Spleen (tissue), 11 donors: ENCODE data around the gene ARHGAP22. TPM values are rescaled to one million over a fixed set of nuclear protein-coding genes. Genes with fewer than 3 reads are reported as not detected.

Source experiments
- DNase-seq: peaks from one replicate; pipeline ENCODE4 v3.0.0-alpha.2; 2020
- H3K27ac ChIP-seq, 8 donors: fragments of 200-600 bp; sonication (generic) in 7 of 8; 1 replicate in 4 of 8; 2 replicates in 4 of 8; pipeline versions ENCODE4 v1.5.0 to v1.8.0; 2016 to 2021; ENCODE audit warnings: inconsistent platforms in 4 of 8, mild to moderate bottlenecking in 4 of 8, moderate library complexity in 1 of 8
- H3K27me3 ChIP-seq, 7 donors: fragments of 200-600 bp; sonication (generic) in 6 of 7; replicated peaks in 1 of 7; 1 replicate in 4 of 7; 2 replicates in 3 of 7; pipeline versions ENCODE4 v1.5.0 to v1.8.0; 2016 to 2021; ENCODE audit warnings: inconsistent platforms in 3 of 7, mild to moderate bottlenecking in 1 of 7
- H3K36me3 ChIP-seq, 6 donors: fragments of 200-600 bp; sonication (generic) in 5 of 6; 1 replicate in 4 of 6; 2 replicates in 2 of 6; pipeline versions ENCODE4 v1.5.0 to v1.8.0; 2016 to 2021; ENCODE audit warnings: inconsistent platforms in 2 of 6
- H3K4me1 ChIP-seq, 6 donors: fragments of 200-600 bp; sonication (generic) in 5 of 6; 1 replicate in 3 of 6; 2 replicates in 3 of 6; pipeline versions ENCODE4 v1.5.0 to v1.8.0; 2016 to 2021; ENCODE audit warnings: inconsistent platforms in 3 of 6
- H3K4me3 ChIP-seq, 8 donors: fragments of 200-600 bp; sonication (generic) in 7 of 8; 1 replicate in 4 of 8; 2 replicates in 4 of 8; pipeline versions ENCODE4 v1.5.0 to v1.8.0; 2016 to 2021; ENCODE audit warnings: inconsistent platforms in 4 of 8, mild to moderate bottlenecking in 4 of 8, moderate library complexity in 2 of 8
- H3K9me3 ChIP-seq, 8 donors: fragments of 200-600 bp; sonication (generic) in 7 of 8; 1 replicate in 4 of 8; 2 replicates in 4 of 8; pipeline versions ENCODE4 v1.5.0 to v1.8.0; 2016 to 2021; ENCODE audit warnings: inconsistent platforms in 4 of 8
- POLR2A ChIP-seq, 3 donors: fragments of 450-650 bp; IDR thresholded peaks; one replicate each; pipeline ENCODE4 v1.5.1; 2017; ENCODE audit warnings: antibody characterized with exemption in 3 of 3, mild to moderate bottlenecking in 1 of 3
- POLR2AphosphoS5 ChIP-seq, 3 donors: sonication (generic); formaldehyde crosslinking; IDR thresholded peaks; one replicate each; pipeline ENCODE4 v1.5.1; 2017; ENCODE audit warnings: antibody characterized with exemption in 3 of 3
- WGBS, 5 donors: extraction: QIAGEN DNeasy Blood & Tissue Kit in 3 of 5; methylation state at CpG; one replicate each; pipeline versions ENCODE4 v1.1.5 to v1.1.7; 2013 to 2018; 5-methylcytosine and 5-hydroxymethylcytosine counted together
- intact Hi-C: fragments of 100-400 bp; cut with DNase I; formaldehyde crosslinking; loops from one replicate; pipeline ENCODE4 v1.15.0; 2023; ENCODE audit warnings: low total_unique reads
- polyA plus RNA-seq, 3 donors: library from polyadenylated mRNA; stranded (reverse); fragments of 200-250 nt; gene quantifications; one replicate each; pipeline ENCODE4 v1.2.1, GENCODE V29; 2013
- total RNA-seq, 7 donors: library from RNA; depleted of rRNA in 3 of 7; stranded (reverse); fragments of >200 nt in 3 of 7; fragmentation: NEBNext Ultra II Directional in 4 of 7; extraction: Animal tissue kit (Norgen Biotek cat#: 25700) in 4 of 7; gene quantifications; one replicate each; pipeline versions ENCODE4 v1.1.0 to v1.2.1, GENCODE V29; 2016 to 2021
- TF ChIP-seq, protein P1 (sequence below), 11 experiments: fragments of 200-600 bp in 7 of 11; fragments of 450-650 bp in 4 of 11; sonication (generic) in 4 of 11; IDR thresholded peaks in 8 of 11; conservative IDR thresholded peaks in 3 of 11; 1 replicate in 7 of 11; 2 replicates in 4 of 11; pipeline versions ENCODE4 v1.4.0 to v1.8.0; 2016 to 2021; ENCODE audit warnings: antibody characterized with exemption in 11 of 11, inconsistent platforms in 4 of 11, mild to moderate bottlenecking in 1 of 11
- donor health status: healthy with polysubstance abuse.
- donor health status: DM: no; HTN: no; CAD: no; lungs with moderate emphysema.
- donor health status: DM: no; HTN: no; CAD: no.
- donor health status: Bipolar disorder and iron deficiency.
- donor health status: healthy.
- donor health status: DM: no; HTN: no; CAD: no.
- donor health status: DM: yes; HTN: yes; CAD: no.

The ARHGAP22 gene
- total and polyA plus RNA-seq, 10 donors: 0.56 to 7.5 (median 3.2) TPM

DNA sequence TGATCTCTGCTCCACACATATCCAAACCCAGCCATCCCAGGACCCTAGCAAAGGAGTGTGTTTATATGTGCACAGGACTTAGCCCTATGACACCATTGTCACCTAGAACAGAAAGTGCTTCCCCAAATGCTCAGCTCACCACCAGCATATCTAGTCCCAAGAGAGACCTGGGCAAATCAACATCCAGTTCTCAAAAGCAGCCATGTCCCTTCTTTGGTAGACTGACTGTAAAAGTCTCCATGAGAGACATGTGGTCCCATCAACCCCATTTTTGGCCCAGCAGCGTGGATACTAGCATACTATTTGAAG, 20.9 kb upstream of the ARHGAP22 start:
- H3K27ac ChIP-seq: peak overlapping the region in 1 of 8 donors; percentile 11
- H3K9me3 ChIP-seq: no peaks in the 10 kb centered on the region
- H3K36me3 ChIP-seq: no peaks in the 10 kb centered on the region
- DNase-seq: no peak
- H3K4me1 ChIP-seq: peaks cover 0 to 26% (median 8%) of the 10 kb centered on the region in 6 donors
- 67 to 100% (median 78%) methylated on average over 1 of the region's 1 CpG for WGBS, 5 donors
- H3K27me3 ChIP-seq: no peaks in the 10 kb centered on the region
- no peak overlapping the region for H3K4me3 ChIP-seq
- TF ChIP-seq, protein P1, sequence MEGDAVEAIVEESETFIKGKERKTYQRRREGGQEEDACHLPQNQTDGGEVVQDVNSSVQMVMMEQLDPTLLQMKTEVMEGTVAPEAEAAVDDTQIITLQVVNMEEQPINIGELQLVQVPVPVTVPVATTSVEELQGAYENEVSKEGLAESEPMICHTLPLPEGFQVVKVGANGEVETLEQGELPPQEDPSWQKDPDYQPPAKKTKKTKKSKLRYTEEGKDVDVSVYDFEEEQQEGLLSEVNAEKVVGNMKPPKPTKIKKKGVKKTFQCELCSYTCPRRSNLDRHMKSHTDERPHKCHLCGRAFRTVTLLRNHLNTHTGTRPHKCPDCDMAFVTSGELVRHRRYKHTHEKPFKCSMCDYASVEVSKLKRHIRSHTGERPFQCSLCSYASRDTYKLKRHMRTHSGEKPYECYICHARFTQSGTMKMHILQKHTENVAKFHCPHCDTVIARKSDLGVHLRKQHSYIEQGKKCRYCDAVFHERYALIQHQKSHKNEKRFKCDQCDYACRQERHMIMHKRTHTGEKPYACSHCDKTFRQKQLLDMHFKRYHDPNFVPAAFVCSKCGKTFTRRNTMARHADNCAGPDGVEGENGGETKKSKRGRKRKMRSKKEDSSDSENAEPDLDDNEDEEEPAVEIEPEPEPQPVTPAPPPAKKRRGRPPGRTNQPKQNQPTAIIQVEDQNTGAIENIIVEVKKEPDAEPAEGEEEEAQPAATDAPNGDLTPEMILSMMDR (IDR thresholded peaks at IDR 0.05 in 8 of 11, conservative IDR thresholded peaks at IDR 0.05 in 3 of 11): no peak
- TF ChIP-seq POLR2AphosphoS5 (IDR thresholded peaks at IDR 0.05): no peak
- no peak for TF ChIP-seq POLR2A (IDR thresholded peaks at IDR 0.05)
- intact Hi-C loops: no loop called here

DNA sequence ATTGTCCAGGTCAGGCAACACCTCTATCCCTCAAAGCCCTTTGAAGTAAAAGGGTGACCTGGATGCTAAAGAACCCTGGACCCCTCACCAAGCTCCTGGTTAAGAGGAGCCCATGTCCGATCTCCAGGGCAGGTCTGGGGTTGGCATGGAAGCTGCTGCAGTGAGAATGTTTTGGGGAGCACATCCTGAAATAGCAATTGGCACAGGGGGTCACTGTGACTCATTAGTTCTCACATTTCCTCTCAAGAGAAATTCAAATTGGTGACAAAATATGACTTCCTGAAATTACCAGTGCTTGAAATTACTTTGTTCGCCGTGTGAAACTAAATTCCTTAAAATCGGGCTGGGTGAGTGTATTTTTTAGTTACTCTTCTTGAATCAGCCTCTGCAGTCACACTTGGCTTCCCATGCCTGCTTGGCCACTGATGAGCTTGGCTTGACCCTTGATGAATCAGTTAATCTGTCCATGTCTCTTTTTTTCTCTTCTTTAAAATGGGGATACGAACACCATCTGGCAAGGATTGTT, 18.8 kb upstream of the ARHGAP22 start:
- Histone ChIP-seq H3K4me1 (peaks cover 0 to 26% (median 8%) of the 10 kb centered on the region in 6 donors), H3K27ac (peak overlapping the region in 3 of 8 donors; percentile 14 to 34 (median 19)), H3K36me3 (no peaks in the 10 kb centered on the region), H3K27me3 (no peaks in the 10 kb centered on the region), H3K4me3 (no peak overlapping the region), H3K9me3 (no peaks in the 10 kb centered on the region)
- intact Hi-C loops: no loop called here
- 31 to 44% (median 38%) methylated on average over 5 of the region's 5 CpGs for WGBS, 5 donors
- TF ChIP-seq POLR2AphosphoS5 (IDR thresholded peaks at IDR 0.05) (no peak), POLR2A (IDR thresholded peaks at IDR 0.05) (no peak)
- TF ChIP-seq, protein P1 (IDR thresholded peaks at IDR 0.05 in 8 of 11, conservative IDR thresholded peaks at IDR 0.05 in 3 of 11): no peak
- no peak for DNase-seq

DNA sequence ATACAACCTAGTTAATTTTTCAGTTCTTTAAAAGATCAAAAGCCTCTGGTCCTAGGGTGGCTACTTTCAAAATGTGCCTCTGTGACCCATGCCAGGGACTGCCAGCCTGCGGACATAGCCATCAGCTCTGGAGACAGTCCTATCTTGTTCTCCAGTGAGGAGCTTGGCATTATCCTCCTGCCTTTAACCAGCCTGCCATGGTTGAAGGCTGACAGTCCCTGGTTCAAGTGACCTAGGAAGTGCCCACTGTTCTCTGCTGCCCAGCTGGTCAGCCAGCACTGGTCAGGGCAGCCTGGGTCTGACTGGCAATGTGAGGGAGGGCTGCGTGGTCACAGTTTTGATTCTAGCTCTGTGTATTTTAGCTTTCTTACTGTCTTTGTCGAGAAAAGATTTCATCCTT, 18.1 kb upstream of the ARHGAP22 start:
- Histone ChIP-seq H3K36me3 (no peaks in the 10 kb centered on the region), H3K9me3 (no peaks in the 10 kb centered on the region), H3K27me3 (no peaks in the 10 kb centered on the region), H3K4me1 (peaks cover 0 to 26% (median 8%) of the 10 kb centered on the region in 6 donors), H3K27ac (no peak overlapping the region), H3K4me3 (no peak overlapping the region)
- WGBS, 5 donors: 91 to 97% (median 96%) methylated on average over 3 of the region's 3 CpGs
- TF ChIP-seq, protein P1 (IDR thresholded peaks at IDR 0.05 in 8 of 11, conservative IDR thresholded peaks at IDR 0.05 in 3 of 11): no peak
- TF ChIP-seq POLR2A (IDR thresholded peaks at IDR 0.05) (no peak), POLR2AphosphoS5 (IDR thresholded peaks at IDR 0.05) (no peak)
- DNase-seq: no peak
- intact Hi-C loops: no loop called here

DNA sequence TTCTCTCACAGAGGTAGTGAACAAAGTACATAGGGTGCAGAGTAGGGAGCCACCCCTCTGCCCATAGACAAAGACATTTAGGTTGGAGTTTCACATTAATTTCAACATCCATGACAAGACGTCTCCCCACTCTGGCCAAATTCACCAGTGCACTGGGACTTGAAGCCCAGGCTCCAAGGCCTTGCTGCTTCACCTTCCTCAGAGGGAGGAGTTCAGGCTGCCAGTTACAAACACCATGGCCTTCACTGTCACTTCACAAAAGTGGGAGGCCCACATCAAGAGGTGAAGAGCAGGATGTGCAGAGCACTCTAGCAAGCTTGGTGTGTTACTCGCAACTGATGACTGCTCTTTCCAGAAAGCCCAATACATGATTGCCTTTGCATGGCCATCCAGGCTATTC, 15.8 kb upstream of the ARHGAP22 start:
- intact Hi-C loops: no loop called here
- Histone ChIP-seq H3K4me3 (no peak overlapping the region), H3K27ac (no peak overlapping the region), H3K36me3 (no peaks in the 10 kb centered on the region), H3K27me3 (no peaks in the 10 kb centered on the region), H3K9me3 (peaks cover 0 to 9% (median 2%) of the 10 kb centered on the region in 8 donors), H3K4me1 (peaks cover 0 to 26% (median 8%) of the 10 kb centered on the region in 6 donors)
- no peak for DNase-seq
- 89 to 94% (median 92%) methylated on average over 2 of the region's 2 CpGs for WGBS, 5 donors
- TF ChIP-seq POLR2AphosphoS5 (IDR thresholded peaks at IDR 0.05) (no peak), POLR2A (IDR thresholded peaks at IDR 0.05) (no peak)
- TF ChIP-seq, protein P1 (IDR thresholded peaks at IDR 0.05 in 8 of 11, conservative IDR thresholded peaks at IDR 0.05 in 3 of 11): no peak
